HG03108 (cell line): Measurements from ENCODE around the gene SLC16A6.
"Not testable (repeated sequence)": the region's sequence is repeated elsewhere in the genome, so short reads cannot be mapped to it uniquely, and the experiment has no call there.

ENCODE experiments used
- ATAC-seq: cut with Tn5 transposase; IDR thresholded peaks from one replicate; pipeline ENCODE4 v1.9.1; 2021; ENCODE audit warnings: moderate library complexity; ENCODE audit not compliant: unreplicated experiment

The SLC16A6 gene

DNA sequence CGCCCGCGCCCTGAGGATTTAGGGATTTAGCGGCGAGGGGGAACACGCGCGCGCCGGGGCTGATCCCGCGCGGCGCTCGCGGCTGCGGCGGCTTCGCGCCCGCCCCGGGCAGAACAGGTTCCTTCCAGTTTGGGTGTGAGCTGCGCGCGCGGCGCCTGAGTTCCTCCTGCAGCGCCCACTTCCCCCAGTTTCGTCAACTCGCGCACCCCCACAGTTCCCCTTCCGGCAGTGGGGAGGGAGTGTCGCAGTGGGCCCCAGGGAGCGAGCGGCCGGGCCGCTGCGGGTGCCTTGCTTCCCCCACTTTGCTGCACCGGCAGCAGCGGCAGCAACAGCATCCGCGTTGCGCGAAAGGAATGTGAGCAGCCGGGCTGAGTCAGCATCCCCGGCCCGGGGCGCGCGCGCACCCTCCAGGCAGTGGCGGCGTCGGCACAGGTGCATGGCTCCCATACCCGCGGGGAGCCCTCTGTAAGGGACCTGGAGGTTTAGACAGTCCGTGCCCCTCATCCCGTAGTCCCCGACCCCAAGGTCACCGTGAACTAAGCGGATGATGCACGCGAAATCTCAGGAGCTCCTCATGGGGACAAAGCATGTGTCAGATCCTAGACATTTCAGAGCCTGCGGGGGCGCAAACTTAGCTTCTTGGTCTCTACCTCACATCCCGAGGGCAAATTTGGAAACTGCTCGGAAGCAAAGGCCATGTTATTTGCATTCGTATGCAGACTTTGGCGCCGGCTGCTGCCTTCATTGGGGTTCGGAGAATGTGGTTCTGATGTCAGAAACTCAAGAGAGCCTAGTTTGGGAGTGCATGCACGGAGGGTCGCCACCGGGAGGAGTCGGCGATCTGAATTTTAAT, 1.1 kb upstream of the SLC16A6 start:
- ATAC-seq, result peak; percentile 40

DNA sequence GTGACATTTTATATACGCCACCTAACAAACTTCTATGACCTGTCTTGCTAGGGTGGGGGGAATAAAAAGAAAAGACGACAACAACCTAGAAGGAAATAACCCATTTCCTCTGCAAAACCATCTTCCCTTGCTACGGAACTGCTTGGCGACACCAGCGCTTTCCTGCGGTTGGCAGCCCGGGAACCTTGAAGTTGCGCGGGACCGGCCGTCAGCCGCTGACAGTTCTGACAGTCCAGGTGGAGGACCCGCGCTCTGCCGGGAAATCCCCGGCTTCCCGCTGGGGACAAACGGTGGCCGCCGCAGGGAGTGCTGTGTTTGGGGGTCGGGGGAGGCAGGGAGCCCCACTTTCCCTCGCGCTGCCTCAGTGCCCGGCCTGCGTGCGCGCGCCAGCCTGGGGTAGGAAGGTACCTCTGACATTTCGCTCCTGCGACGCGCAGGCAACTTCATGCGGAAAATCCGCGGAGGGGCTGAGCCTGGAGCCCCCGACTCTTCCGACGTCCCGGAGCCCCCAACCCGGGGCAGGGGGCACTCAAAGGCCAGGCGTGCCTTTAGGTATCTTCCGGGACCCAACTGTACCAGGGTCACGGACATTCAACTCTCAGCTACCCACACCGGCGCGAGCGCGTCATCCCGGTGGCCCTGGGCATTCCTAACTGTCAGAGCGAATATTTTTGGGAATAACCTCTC, 516 bp downstream of the SLC16A6 start:
- ATAC-seq, result no peak

DNA sequence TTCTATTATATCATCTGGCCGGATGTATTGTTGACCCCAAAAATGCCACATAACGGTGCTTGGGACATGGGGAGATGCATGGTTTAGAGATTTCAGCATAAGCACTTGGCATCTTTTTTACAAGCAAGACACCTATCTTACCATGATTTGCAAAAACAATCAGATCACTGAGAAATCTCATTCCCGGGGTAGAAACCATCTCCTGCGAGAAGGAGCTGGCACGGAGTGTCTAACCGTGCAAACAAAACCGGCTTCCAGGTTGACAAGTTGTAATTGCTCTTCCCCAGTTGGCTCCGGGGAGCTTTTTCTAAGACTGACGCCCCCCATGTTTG, 1.0 kb downstream of the SLC16A6 start:
- ATAC-seq, result no peak

DNA sequence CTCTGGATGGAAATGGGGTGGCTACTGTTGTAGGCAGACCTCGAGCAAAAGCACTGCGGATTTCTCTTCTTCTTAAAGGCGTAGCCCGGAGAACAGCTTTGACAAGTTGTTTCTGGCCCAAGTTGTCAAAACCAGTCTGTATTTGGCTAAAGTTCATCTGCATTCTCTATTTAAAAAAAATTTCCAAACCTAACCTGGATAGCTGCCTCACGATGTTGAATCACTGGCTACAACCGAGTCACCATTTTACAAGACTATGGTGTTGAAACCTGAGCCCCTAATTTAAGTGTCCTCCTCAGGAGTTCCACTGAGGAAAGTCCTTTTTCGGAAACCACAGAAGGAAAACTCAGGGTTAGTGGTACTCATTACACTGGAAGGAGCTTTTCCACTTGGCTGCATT, 1.5 kb downstream of the SLC16A6 start:
- no peak for ATAC-seq

DNA sequence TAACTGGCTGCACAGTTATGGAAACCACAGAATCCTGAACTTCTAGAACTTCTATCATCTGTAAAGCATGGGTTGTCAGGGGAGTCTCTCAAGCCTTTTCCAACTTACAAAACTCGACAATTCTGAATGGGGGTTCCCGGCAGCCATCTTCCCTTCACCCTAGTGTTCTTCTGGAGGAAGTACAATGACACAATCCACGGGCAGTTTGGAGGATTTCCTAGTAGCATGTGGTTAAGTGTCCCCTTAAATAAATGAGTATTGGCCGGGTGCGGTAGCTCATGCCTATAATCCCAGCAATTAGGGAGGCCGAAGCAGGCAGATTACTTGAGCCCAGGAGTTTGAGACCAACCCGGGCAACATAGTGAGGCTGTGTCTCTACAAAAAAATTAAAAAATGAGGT, 2.1 kb downstream of the SLC16A6 start:
- ATAC-seq, result no peak

DNA sequence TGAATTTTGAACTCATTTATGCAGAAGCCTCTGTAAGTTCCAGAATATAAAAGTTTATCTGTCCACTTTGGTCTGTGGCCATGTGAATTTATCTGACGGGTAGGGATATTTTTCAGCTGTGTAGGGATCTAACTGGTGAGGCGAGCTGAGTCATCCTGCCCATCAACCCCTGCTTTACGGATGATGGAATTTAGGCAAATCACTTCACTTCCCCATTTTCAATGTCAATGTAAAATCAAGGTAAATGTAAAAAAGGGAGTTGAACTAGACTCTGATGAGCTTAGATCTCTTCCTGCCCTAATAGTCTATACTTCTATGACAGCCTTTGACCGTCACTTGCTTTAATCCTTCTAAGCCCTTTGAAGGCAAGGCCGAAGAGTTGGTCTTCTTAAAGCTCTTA, 2.6 kb downstream of the SLC16A6 start:
- ATAC-seq, result no peak

DNA sequence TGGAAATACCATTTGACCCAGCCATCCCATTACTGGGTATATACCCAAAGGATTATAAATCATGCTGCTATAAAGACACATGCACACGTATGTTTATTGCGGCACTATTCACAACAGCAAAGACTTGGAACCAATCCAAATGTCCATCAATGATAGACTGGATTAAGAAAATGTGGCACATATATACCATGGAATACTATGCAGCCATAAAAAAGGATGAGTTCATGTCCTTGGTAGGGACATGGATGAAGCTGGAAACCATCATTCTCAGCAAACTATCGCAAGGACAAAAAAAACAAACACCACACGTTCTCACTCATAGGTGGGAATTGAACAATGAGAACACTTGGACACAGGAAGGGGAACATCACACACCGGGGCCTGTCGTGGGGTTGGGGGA, 9.0 kb downstream of the SLC16A6 start:
- ATAC-seq, result not testable (repeated sequence)

DNA sequence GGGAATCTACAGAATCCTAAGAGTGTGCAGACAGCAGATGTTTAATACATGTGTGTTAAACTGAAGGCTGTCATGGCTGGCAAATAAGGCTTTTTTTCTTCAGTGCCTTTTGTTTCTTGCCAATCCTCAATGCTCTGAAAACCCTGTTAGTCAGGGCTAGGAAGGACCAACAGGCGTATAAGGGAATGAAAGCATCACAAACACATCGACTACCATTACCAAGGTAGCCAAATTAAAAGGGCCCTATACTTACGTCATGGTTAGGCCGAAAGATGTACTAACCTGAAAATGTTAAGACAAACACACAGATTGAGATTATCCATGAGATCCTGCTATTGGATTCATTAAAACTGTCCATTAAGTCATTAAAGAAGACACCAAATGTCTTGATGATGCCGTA, 13.1 kb downstream of the SLC16A6 start:
- no peak for ATAC-seq

DNA sequence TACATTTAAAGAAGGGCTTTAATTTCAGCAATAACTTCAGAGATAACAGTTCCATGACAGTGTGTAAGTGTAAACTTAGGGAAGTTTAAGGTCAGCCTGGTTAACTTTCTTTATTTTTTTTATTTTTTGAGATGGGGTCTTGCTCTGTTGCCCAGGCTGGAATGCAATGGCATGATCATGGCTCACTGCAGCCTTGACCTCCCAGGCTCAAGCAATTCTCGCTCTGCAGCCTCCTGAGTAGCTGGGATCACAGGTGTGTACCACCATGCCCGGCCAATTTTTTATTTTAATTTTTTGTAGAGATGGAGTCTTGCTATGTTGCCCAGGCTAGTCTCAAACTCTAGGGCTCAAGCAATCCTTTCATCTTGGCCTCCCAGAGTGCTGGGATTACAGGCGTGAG, 14.6 kb downstream of the SLC16A6 start:
- not testable (repeated sequence) for ATAC-seq

DNA sequence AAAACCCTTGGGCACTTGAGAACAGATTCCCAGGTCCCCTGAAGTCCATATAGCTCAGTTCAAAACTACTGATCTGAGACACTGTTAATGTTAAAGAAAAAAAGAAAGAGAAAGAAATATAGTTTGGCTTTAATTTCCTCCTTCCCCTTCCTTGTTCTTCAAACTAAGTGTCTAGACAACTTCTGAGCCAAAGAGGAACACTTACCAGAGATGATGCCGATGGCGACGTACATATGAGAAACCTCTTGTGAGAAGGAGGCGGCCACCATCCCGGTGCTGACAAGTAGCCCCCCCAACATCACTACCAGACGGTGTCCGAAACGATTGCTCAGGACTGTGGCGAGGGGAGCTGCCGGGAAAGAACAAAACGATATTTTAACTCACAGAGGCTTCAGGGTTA, 17.2 kb downstream of the SLC16A6 start:
- ATAC-seq, result no peak

DNA sequence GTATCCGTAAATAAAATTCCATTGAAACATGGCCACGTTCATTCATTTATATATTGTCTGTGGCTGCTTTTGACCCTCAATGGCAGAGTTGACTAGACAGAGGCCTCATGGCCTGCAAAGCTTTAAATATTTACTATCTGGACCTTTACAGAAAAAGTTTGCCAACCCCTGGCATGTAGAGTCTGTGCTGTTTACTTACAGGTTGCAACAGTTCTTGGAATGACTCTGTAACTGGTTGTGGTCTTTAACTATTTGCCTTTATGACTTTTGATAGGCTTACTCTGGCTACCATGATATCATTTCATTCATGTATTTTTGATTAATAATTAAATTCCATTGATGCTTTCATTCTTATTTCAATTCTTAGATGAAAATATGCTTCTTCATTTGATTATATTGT, 25.1 kb downstream of the SLC16A6 start:
- not testable (repeated sequence) for ATAC-seq

DNA sequence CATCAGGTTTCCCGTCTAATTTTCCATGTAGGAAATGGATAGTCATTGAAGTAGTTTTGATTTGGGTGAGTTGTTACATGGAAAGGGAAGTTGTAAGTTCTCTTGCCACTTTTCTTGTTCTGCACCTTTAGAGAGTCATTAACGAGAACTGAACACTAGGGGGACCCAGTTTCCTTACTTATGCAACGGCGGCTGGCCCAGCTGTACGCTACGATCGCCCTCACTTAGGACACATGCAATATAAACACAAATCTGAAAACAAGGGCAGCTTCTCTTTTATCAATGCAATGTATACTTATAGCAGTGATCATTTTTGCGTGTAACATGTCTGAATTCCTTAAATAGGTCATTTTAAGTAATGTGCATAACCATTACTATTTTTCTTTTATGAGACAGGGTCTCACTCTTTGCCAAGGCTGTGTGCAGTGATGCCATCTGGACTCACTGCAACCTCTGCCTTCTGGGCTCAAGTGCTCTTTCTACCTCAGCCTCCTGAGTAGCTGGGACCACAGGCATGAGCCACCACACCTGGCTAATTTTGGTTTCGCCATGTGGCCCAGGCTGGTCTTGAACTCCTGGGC, 27.7 kb downstream of the SLC16A6 start:
- ATAC-seq, result peak; percentile 37

DNA sequence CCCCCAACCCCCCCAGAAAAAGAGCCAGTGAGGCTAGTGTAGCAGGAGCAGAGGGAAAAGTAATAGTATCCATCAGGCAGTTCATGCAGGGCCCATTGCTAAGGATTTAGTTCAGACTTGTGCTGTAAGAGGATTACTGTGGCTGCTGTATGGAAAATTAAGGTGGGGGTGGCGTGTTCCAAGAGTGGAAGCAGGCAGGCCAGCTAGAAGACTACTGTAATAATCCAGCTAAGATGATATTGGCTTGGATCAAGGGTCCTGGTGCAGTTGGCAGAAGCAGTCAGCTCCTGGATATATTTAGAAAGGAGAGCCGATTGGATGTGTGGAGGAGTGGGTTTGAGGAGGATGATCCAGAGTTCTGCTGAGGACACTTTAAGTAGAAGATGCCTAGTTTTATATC, 28.5 kb downstream of the SLC16A6 start:
- not testable (repeated sequence) for ATAC-seq

DNA sequence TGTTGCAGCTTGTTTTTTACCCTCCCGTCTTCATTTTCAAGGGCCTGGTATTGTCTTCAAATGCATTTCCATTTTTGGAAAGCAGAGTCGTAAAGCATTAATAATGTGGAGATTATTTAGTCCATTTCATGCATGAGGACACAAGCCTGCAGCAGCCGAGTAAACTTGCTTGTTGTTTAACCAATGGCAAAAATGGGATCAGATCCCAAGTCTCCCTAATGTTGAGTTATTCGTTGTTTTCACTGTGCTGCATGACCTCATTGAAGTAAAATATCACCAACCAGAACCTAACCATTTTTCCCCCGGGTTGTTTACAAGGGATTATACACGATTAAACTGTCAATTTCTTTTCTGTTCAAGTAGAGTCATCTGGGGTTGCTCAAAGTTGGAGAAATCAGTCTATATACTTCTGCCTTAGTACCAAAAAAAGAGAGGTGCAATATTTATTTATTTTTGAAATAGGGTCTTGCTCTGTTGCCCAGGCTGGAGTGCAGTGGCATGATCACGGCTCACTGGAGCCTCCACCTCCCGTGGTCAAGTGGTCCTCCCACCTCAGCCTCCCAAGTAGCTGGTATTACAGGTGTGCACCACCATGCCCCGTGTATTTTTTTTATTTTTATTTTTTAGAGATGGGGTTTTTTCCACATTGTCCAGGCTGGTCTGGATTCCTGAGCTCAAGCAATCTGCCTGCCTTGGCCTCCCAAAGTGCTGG, 30.7 kb downstream of the SLC16A6 start:
- ATAC-seq, result no peak

DNA sequence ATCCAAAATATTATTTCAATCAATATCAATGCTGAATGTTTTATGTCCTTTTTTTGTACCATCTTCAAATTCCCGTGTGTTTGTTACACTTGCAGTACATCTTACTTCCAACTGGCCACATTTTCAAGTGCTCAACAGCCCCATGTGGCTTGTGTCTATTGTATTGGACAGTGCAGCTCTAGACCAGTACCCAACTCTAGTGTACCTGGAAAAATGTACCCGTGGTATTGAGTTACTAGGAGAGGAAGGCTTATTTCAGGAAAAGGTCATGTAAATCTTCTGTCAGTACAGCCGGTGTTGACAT, 31.3 kb downstream of the SLC16A6 start:
- ATAC-seq, result not testable (repeated sequence)

DNA sequence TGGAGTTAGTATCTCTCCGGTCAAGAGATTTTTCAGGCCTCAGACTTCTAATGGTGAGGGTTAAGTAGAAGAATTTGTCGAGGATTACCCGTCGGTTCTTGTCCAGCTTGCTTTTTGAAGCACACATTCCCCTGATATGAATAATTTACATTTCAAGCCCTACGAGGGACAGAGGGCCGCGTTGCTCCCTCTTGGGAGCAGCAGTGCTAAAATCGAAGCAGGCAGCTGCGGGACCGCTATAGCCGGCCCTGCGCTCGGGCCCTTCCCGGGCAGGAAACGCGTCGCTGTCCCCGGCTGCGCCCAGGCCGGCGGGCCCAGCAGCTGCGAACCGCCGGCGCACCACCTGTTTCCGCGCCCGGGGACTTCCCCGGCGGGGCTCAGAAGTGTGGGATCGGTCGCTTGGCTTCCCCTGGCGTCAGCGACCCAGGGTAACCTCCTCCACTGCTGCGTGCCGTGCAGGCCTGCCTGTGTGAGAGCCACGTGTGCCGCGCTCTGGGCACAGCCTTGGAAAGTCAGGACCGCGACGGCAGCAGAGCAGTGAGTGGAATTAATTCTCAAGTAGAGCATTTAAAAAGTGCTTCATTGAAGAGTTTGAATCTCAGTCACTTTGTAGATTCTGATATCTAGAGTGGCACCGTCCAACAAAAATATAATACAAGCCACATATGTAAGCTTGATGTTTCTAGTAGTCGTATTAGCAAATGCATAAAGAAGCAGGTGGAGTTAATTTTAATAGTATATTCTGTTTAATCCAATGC, 31.9 kb downstream of the SLC16A6 start:
- ATAC-seq, result peak; percentile 85

DNA sequence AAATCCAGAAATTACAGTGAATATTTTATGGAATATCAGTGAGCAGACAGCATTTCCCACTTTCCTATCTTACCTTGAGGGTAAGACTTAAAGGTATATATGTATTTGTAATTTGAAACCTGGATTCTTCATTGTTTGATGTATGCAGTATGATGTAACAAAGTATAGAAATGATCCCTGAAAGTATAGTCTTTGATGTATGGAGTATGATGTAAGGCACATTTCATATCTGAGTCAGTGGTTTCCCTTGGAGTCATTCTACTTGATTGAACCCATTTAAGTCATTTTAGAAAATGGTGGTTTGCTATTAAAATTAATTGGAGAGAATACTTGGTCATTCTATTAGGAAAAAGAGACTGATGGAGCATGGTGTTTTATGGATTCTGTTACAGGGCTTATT, 33.0 kb downstream of the SLC16A6 start:
- ATAC-seq, result no peak

DNA sequence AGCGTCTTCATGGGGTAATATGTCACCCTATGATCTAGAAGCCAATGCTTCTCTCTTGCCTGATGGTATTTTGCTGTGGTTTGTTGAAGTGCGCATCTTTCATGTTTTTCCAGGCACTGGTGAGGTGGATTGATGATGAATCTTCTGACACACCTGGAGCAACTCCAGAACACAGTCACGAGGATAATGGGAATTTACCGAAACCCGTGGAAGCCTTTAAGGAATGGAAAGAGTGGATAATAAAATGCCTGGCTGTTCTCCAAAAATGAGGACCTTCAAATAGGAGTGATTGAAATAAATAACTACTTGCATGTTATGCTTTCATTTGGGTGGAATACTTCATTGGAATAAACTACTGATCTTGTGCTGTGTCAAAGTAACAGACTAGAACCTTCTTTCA, 34.2 kb downstream of the SLC16A6 start:
- ATAC-seq, result not testable (repeated sequence)

DNA sequence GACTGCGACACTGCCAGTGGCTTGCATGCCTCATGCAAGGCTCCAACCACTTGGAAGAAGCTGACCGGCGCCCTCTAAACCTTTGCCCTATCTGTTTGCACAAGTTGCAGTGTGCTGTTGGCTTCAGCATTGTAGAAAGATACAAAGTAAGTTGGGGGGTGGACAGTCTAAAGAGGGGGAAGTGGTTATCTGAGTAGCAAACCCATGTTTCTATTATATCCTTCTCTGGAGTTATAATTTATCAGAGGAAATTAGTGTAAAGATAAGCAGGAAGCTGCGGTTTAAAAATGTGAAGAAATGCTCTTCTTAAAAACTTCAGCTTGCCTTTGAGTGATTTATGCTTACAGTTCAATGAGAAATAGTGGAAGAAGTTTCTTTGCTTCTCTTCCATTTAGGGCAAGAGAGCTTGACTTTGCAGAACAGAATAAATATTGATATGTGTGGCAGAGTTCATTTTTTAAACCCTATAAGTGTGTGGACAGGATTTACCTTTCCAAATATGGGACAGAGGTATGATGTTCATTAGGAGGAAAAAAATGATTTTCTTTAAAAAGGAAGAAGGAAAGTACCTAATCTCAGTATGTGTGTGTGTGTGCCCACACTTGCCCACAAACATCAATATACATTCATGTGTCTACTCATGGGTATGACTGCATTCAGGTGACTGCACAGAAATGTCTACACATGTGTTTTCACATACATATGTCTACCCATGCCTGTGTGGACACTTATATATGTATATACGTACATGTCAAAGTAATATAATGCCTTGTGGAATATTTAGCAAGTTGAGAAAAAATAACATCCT, 35.0 kb downstream of the SLC16A6 start:
- no peak for ATAC-seq

DNA sequence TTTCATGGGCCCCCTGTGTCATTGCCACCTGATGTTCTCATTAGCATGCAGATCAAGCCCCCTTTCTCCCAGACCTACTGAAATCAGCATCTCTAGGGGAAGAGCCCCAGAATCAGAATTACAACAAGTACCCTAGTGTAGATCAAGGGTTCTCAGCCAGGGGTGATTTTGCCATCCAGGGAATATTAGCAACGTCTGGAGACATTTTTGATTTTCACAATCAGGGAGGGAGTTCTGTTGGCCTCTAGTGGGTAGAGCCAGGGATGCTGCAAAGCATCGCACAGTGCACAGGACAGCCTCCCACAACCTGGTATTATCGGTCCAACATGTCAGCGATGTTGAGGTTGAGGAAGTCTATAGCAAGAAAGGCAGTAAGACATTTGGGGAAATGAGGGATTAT, 35.8 kb downstream of the SLC16A6 start:
- ATAC-seq, result no peak
